Activated CD4-positive, alpha-beta memory T cell treated with anti-CD3 and anti-CD28 coated beads, Interleukin-2, amount 10 ng/mL, durations not matched to agents 7 days and 5 days (primary cell): ENCODE data around the gene EPB41L2. TPM values are rescaled to one million over a fixed set of nuclear protein-coding genes. Genes with fewer than 3 reads are reported as not detected.
A peak's percentile ranks its signal among the peaks of the same experiment; 100 is the strongest.
"Not testable (repeated sequence)": the region's sequence is repeated elsewhere in the genome, so short reads cannot be mapped to it uniquely, and the experiment has no call there.

ENCODE experiments used
- CTCF ChIA-PET: fragments of 350-600 bp; sonication (Branson Sonifier 250); formaldehyde crosslinking; loops from one replicate; lab custom pipeline; 2021; ENCODE audit warnings: antibody characterized with exemption, inconsistent platforms; lab: Charles Lee
- POLR2A ChIA-PET: fragments of 350-600 bp; sonication (Branson Sonifier 250); formaldehyde crosslinking; loops from one replicate; lab custom pipeline; 2021; ENCODE audit warnings: antibody characterized with exemption; lab: Charles Lee
- DNase-seq: peaks from one replicate; pipeline ENCODE4 v3.0.0-alpha.2; 2020
- H3K27ac Mint-ChIP-seq: one replicate; pipeline ENCODE4 v1.8.0; 2021; ENCODE audit warnings: mild to moderate bottlenecking, mixed read lengths
- H3K27me3 Mint-ChIP-seq: one replicate; pipeline ENCODE4 v1.8.0; 2021; ENCODE audit warnings: mixed read lengths
- H3K36me3 Mint-ChIP-seq: one replicate; pipeline ENCODE4 v1.8.0; 2021; ENCODE audit warnings: low read depth, mixed read lengths
- H3K4me1 Mint-ChIP-seq: one replicate; pipeline ENCODE4 v1.8.0; 2021; ENCODE audit warnings: mixed read lengths
- H3K4me3 Mint-ChIP-seq: one replicate; pipeline ENCODE4 v1.8.0; 2021; ENCODE audit warnings: mild to moderate bottlenecking, mixed read lengths
- H3K9me3 Mint-ChIP-seq: one replicate; pipeline ENCODE4 v1.8.0; 2021; ENCODE audit warnings: mixed read lengths
- total RNA-seq, 2 experiments: library from RNA; stranded (reverse); gene quantifications; one replicate each; pipeline ENCODE4 v1.2.3, GENCODE V29; 2021

EPB41L2 gene
- total RNA-seq, 2 experiments from 2014 or later, result 24.8 to 25.6 TPM

DNA sequence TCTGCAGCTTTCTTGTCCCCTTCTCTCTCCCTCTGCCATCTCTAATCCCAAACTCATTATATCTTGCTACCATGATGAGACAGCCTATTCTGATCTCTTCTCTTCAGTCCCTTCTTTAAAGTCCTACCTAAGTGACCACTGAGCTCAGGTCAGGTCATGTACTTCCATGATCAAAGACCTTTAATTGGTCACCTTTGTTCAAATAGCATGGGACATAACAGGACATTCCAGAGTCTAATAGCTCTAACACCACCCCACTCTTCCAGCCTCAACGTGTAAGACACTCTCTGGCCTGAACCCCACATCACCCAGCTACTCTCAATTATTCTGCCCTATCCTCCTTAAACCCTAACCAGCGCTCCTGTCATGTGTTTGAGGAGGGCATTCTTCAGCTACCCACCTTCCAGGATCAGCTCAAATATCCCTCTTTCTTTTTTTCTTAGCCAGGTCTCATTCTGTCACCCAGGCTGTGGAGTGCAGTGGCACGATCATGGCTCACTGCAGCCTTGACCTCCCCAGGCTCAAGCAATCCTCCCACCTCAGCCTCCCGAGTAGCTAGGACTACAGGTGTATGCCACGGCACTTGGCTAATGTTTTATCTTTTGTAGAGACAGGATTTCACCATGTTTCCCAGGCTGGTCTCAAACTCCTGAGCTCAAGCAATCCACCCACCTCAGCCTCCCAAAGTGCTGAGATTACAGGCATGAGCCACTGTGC, 237.9 kb downstream of the EPB41L2 start:
- no peak for DNase-seq
- H3K4me1 Mint-ChIP-seq, result no peaks in the 10 kb centered on the region
- peak overlapping the region; percentile 13 for H3K27ac Mint-ChIP-seq
- peaks cover 1% of the 10 kb centered on the region for H3K27me3 Mint-ChIP-seq
- no peak overlapping the region for H3K4me3 Mint-ChIP-seq
- no peaks in the 10 kb centered on the region for H3K9me3 Mint-ChIP-seq
- H3K36me3 Mint-ChIP-seq, result no peaks in the 10 kb centered on the region
- ChIA-PET CTCF (interaction anchor here (0.6 to 1.0 kb wide), 2 partner anchors 127 to 772 kb away, joined by 3 to 6 read pairs; no protein-coding TSS in a partner anchor), POLR2A (no interaction called here)

DNA sequence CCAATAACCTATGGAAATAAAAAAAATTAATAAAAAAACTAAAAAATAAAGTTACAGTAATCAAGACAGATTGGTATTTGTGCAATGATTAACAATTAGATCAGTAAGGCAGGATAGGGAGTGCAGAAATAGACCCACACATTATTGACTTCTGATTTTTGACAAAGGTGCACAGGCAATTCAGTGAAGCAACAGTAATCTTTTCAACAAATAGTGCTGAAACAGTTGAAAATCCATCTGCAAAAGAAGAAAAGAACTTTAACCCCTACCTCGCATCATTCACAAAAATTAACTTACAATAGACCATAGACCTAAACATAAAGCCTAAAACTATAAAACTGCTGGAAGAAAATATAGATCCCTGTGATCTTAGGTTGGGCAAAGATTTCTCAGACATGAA, 240.3 kb downstream of the EPB41L2 start:
- Mint-ChIP-seq H3K9me3 (peaks cover 2% of the 10 kb centered on the region), H3K4me1 (no peaks in the 10 kb centered on the region), H3K27ac (no peak overlapping the region), H3K27me3 (peaks cover 1% of the 10 kb centered on the region), H3K36me3 (no peaks in the 10 kb centered on the region), H3K4me3 (no peak overlapping the region)
- DNase-seq, result no peak
- ChIA-PET CTCF (no interaction called here), POLR2A (no interaction called here)

DNA sequence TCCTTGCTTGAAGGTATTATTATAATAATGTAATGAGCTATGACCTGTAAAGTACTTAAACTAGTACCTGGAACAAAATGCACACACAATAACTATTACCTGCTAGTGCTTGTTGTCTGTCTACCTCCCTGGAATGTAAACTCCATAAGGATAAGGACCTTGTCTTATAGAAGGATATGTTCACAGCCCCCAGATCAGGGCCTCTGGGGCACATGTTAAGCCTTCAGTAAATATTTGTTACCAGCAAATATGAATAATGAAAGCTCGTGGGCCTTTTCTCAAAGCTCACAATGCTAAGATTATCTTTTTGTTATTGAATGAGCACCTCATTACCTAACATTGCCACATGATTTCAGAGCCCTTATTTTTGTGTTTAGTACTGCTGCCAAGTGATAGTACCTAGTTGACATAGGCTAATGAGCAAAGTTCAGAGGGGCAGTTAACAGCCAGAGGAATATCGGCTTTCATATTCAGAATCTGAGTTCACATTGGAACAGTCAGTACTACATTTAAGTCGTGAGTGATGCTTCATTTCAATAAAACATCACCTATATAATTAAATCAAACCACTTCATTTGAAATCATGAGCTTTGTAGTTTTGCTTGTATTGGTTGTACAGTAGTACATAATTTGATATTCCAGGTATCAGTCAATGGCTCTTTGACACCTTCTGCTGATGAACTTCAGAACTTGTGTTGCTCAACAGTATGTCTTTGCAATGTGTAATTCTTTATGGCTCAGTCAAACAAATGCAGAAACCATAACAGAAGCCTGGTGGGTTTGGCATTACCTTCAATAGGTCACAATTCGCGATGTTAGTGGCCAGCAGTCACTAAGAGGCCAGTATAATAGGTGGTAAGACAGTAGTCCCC, 247.6 kb downstream of the EPB41L2 start:
- Mint-ChIP-seq H3K27me3 (no peaks in the 10 kb centered on the region), H3K4me1 (no peaks in the 10 kb centered on the region), H3K36me3 (no peaks in the 10 kb centered on the region), H3K9me3 (peaks cover 6% of the 10 kb centered on the region), H3K4me3 (no peak overlapping the region), H3K27ac (no peak overlapping the region)
- POLR2A ChIA-PET, result no interaction called here
- CTCF ChIA-PET, result no interaction called here
- DNase-seq, result no peak

DNA sequence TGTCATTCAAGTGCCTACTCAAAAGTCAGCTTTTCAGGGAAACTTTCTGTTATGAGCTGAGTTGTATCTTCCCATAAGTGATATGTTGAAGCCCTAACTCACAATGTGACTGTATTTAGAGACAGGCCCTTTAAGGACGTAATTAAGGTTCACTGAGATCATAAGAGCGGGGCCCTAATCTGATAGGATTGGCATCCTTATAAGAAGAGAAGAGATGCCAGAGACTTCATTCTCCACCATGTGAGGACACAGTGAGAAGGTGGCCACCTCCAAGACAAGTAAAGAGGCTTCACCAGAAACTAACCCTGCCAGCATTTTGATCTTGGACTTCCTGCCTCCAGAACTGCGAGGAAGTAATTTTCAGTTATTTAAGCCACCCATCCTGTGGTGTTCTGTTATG, 248.5 kb downstream of the EPB41L2 start:
- no peaks in the 10 kb centered on the region for H3K36me3 Mint-ChIP-seq
- no peaks in the 10 kb centered on the region for H3K27me3 Mint-ChIP-seq
- H3K9me3 Mint-ChIP-seq, result peaks cover 6% of the 10 kb centered on the region
- no peak overlapping the region for H3K4me3 Mint-ChIP-seq
- POLR2A ChIA-PET, result no interaction called here
- H3K4me1 Mint-ChIP-seq, result no peaks in the 10 kb centered on the region
- no peak for DNase-seq
- CTCF ChIA-PET, result no interaction called here
- H3K27ac Mint-ChIP-seq, result no peak overlapping the region

DNA sequence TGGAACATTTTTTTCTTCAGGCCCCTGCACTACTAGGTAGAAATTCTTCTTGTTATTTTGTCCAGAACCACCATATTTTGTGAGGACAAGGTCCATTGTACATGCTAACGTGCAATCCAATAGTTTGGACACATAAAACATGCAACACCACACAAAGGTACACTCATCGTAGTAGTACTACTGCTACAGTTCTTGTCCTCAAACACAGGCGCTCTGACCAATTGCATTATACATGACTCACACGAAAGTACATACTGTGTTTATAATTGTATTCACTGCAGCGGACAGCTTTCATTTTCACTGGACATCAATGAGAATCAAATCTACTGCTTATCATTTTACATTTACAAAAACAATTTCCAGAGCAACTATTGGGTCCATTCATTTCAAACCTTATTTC, 251.1 kb downstream of the EPB41L2 start:
- no peak for DNase-seq
- Mint-ChIP-seq H3K27ac (no peak overlapping the region), H3K27me3 (peaks cover 3% of the 10 kb centered on the region), H3K36me3 (no peaks in the 10 kb centered on the region), H3K4me3 (no peak overlapping the region), H3K4me1 (no peaks in the 10 kb centered on the region), H3K9me3 (no peaks in the 10 kb centered on the region)
- ChIA-PET CTCF (no interaction called here), POLR2A (no interaction called here)

DNA sequence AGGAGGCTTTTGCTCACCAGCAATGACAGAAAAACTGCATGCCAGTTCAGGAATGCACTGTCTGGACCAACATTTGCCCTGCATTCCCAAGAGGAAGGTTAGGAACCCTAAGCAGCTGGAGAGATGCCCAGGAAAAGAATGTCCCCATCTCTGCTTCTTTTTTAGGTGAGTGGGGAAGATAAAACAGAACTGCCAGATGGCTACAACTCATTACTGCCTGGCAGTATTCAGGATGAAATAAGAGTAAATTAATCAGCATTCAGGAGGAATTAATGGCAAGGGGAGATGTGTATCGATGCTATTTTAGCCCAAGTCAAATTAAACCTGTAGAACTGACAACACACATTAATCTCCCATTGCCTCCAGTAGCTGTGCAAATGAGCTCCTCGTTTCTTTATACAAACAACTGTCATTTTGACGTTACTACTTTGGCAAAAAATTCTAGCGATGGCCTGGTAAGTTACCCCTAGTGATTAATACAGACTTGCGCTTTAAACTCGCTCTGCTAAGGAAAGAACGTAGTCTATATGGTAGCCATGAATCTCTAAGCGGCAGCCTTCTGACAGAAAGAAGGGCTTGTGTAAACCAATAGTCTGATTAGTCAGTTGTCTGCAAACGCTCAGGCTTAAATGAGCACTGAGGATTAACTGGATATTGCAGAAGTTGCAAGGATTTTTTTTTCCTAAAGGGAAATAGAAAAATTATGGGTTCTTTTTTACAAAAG, 252.6 kb downstream of the EPB41L2 start:
- no peaks in the 10 kb centered on the region for H3K4me1 Mint-ChIP-seq
- H3K27ac Mint-ChIP-seq, result no peak overlapping the region
- H3K4me3 Mint-ChIP-seq, result no peak overlapping the region
- no peak for DNase-seq
- peaks cover 3% of the 10 kb centered on the region for H3K27me3 Mint-ChIP-seq
- POLR2A ChIA-PET, result no interaction called here
- CTCF ChIA-PET, result no interaction called here
- no peaks in the 10 kb centered on the region for H3K36me3 Mint-ChIP-seq
- no peaks in the 10 kb centered on the region for H3K9me3 Mint-ChIP-seq

DNA sequence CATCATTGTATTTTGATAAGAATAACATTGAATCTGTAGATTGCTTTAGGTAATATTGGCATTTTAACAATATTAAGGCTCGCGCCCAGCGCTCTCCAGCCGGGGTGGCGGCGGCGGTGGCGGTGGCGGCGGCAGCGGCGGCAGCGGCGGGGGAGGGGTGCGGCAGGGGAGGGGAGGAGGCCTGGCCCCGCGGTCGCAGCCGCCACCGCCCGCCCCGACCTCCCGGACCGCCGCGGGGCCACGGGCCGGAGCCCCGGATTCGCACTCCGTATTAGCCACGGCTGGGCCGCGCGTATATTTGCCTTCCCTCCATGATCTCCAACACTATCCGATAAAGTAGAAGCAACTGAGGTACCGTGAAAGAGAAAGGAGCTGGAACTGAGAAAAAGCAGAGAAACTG, 261.7 kb downstream of the EPB41L2 start:
- H3K27ac Mint-ChIP-seq, H3K36me3 Mint-ChIP-seq, DNase-seq, CTCF ChIA-PET, H3K4me1 Mint-ChIP-seq, H3K27me3 Mint-ChIP-seq, H3K9me3 Mint-ChIP-seq, POLR2A ChIA-PET, H3K4me3 Mint-ChIP-seq: not testable (repeated sequence)

DNA sequence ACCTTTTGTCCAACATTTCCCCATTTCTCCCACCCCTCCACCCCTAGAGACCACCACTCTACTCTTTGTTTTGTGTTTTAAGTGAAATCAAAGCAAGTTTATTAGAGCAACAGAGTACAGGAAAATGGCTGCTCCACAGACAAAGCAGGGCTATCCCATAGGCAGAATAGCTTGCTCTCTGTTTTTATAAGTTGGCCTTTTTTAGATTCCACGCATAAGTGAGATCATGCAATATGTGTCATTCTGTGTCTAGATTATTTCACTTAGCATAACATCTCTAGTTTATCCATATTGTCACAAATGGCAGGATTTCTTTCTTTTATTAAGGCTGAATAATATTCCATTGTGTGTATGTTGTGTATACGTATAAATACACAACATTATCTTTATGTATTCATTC, 266.0 kb downstream of the EPB41L2 start:
- H3K4me1 Mint-ChIP-seq, result no peaks in the 10 kb centered on the region
- H3K4me3 Mint-ChIP-seq, result no peak overlapping the region
- POLR2A ChIA-PET, result no interaction called here
- no peak overlapping the region for H3K27ac Mint-ChIP-seq
- H3K27me3 Mint-ChIP-seq, result no peaks in the 10 kb centered on the region
- H3K36me3 Mint-ChIP-seq, result no peaks in the 10 kb centered on the region
- H3K9me3 Mint-ChIP-seq, result peaks cover 7% of the 10 kb centered on the region
- no peak for DNase-seq
- CTCF ChIA-PET, result no interaction called here

DNA sequence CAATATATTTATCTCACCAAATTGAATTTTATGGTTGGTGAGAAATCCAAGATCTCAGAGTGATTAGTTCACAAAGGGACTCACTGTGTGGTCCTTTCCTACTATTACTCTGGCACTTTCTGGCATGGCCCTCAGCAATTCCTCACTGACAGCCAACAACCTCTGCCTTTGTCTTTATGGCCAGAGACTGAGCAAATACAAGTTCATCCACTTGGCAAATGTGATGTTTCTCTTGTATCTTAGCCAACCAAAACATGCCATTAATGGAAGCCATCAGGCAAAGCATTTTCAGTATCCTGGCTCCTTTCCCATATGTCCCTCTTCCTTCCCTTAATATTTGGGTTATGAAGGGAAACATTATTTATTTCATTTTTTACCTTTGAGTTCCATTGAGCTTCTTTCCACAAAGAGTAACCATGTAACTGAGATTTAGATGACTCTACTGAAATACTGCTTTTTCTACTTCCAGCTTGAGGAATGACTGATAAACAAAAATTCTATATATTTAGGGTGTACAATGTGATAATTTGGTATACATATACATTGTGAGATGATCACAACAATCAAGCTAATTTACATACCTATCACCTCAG, 266.6 kb downstream of the EPB41L2 start:
- Mint-ChIP-seq H3K4me1 (no peaks in the 10 kb centered on the region), H3K27me3 (no peaks in the 10 kb centered on the region), H3K27ac (no peak overlapping the region), H3K9me3 (peaks cover 5% of the 10 kb centered on the region), H3K4me3 (no peak overlapping the region), H3K36me3 (no peaks in the 10 kb centered on the region)
- CTCF ChIA-PET, result no interaction called here
- DNase-seq, result no peak
- POLR2A ChIA-PET, result no interaction called here

DNA sequence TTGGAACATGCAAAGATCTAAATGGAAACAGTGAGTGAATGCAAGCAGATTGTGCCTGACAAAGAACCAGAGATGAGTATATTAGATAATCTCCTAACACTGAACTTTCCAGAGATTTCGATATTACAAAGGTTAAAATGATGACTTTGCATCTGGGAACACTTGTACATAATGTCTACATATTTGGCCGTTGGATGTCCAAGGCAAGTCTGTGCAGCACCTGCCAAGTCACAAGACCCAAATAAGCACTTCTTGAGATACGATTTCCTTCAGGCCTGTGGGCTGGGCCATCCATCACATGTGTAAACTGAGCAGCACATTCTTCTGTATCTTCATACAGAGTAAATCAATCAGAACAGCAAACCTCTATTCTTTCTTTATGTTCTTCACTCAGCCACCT, 268.3 kb downstream of the EPB41L2 start:
- ChIA-PET CTCF (no interaction called here), POLR2A (no interaction called here)
- no peak overlapping the region for H3K4me3 Mint-ChIP-seq
- peaks cover 3% of the 10 kb centered on the region for H3K9me3 Mint-ChIP-seq
- no peaks in the 10 kb centered on the region for H3K36me3 Mint-ChIP-seq
- no peak for DNase-seq
- no peaks in the 10 kb centered on the region for H3K4me1 Mint-ChIP-seq
- no peak overlapping the region for H3K27ac Mint-ChIP-seq
- no peaks in the 10 kb centered on the region for H3K27me3 Mint-ChIP-seq

DNA sequence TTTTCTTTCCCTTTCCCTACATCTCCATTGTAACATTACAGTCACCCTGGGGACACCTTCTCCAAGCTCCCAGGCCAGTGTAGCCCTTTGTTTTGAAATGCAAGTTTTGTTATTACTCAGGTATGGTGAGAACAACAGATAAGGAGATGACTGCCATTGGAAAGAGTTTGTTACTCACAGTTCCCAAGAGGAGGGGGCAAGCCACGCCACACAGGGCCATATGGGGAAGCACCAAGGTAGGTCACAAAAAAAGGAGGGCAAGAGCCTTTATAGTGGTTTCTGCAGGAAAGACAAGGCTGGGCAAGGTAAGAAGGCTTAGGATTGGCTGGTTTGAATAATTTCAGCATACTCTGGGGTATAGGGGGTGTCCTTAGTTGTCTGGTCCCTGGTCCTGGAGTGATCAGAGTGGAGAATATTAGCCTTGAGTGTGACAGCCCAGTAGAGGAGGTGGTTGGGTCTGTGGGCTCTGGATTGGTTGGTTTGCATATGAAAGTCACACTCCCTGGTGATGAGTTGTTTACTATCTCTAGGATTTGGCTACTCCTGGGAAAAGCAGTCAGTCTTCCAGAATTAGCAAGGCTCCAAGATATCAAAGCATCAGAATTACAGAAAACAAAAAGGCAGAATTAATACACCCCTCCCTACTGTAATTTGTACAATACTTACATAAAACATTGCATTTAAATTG, 268.9 kb downstream of the EPB41L2 start:
- CTCF ChIA-PET, result no interaction called here
- Mint-ChIP-seq H3K4me1 (no peaks in the 10 kb centered on the region), H3K27me3 (no peaks in the 10 kb centered on the region), H3K4me3 (no peak overlapping the region), H3K9me3 (peaks cover 2% of the 10 kb centered on the region), H3K27ac (no peak overlapping the region), H3K36me3 (no peaks in the 10 kb centered on the region)
- no peak for DNase-seq
- POLR2A ChIA-PET, result no interaction called here
